HG03135 (cell line): ENCODE data around the gene SIGMAR1.

Experiments used
- ATAC-seq: cut with Tn5 transposase; IDR thresholded peaks from one replicate; pipeline ENCODE4 v1.9.1; 2021; ENCODE audit warnings: mild to moderate bottlenecking, moderate library complexity; ENCODE audit not compliant: unreplicated experiment

SIGMAR1 gene

DNA sequence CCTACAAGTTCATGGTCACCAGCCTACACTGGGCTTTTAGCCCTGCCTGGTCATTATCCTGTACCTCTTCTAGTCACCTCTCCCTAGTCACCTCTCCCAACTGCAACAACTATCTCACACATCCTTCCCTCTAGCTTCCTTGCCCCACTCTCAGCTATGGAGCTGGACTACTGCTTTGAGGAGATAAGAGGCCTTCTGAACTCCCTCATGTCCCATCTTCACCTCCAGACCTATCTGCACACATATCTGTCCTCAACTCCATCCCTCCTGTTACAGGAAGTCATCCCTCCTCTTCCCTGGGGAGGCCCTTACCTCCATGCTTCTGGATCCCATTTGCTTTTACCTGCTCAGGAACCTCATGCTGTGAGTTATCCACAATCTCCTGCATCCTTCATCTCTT, 31.4 kb downstream of the SIGMAR1 start:
- no peak for ATAC-seq

DNA sequence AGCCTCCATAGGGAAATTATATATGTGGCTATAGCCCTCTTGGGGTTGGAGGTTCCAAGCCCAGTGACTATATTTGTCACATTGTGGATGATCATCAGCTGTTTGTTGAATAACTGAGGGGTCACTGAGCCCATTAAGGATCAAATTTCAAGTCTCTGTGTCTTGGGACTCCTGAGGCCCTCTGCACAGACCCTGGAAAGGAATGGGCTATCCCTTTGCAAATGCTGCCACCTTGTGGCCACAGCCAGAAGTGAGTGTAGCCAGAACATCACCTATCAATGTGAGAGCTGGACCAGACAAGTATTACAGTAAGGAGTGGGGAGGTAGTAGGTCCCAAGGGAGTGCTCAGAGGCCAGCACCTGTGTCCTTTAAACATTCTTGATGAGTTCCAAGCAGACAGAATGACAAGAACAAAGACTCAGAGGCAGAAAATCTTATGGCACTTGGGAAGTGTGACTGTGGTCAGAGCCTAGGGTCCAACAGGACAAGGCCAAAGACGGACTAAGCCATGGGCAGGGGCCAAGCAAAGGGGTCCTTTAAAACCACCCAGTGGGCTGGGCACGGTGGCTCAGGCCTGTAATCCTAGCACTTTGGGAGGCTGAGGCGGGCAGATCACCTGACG, 33.9 kb downstream of the SIGMAR1 start:
- peak; percentile 64 for ATAC-seq

DNA sequence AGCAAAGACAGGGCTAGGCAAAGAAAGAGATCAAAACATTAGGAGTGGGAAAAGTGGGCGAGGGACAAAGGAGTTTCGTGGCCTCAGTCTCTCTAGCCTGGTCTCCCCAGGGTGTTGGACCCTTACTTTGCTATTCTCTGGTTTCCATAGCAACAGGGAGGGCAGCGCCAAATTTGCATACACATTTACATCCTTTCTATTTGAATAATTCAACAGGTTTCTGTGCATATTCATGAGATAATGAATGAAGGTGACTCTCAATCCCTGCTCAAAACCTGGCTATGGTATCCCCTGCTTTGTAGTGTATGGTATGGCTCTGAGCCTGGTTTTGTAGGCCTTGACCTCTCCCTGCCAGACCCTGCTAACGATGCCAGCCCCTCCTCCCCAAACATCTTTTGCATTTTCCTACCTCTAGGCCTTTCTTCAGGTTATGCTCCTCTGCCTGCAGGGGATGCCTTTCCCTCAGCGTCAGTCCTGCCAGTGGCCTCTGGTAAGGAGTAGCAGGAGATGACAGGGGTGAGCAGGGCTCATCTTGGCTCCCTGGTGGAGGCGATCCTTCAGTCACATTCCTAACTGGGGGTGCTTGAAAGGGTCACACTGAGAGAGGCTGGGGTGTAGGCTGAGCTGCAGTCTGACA, 35.5 kb downstream of the SIGMAR1 start:
- ATAC-seq, result no peak

GRCh38 chr9:34600908-34601307, 36.7 kb downstream of the SIGMAR1 start:
- ATAC-seq, result no peak

- ATAC-seq, result no peak
Measured at GRCh38 chr9:34599546-34599945, 38.0 kb downstream of the SIGMAR1 start.

DNA sequence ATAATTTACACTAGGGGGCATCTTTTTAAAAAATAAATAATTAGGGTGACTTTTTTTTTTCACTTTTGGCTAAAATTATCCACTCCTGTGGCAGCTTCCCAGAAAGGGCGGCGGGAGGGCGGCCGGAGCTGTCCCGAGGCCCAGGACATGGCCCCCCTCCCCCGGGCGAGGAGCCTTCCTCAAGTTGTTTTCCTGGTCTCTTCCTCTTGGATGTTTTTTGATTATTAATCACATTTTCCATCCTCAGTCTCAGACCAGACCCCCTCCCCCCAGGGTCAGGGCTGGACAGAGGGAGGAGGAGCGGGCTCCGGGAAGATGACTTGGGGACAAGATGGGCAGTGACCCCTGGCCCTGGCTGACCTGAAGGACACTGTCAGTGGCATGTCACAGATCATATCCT, 43.4 kb downstream of the SIGMAR1 start:
- ATAC-seq, result no peak

GRCh38 chr9:34592895-34593601, 44.5 kb downstream of the SIGMAR1 start:
- ATAC-seq, result no peak

GRCh38 chr9:34591917-34592866, 45.4 kb downstream of the SIGMAR1 start:
- no peak for ATAC-seq

GRCh38 chr9:34591248-34591916, 46.2 kb downstream of the SIGMAR1 start:
- ATAC-seq, result no peak

DNA sequence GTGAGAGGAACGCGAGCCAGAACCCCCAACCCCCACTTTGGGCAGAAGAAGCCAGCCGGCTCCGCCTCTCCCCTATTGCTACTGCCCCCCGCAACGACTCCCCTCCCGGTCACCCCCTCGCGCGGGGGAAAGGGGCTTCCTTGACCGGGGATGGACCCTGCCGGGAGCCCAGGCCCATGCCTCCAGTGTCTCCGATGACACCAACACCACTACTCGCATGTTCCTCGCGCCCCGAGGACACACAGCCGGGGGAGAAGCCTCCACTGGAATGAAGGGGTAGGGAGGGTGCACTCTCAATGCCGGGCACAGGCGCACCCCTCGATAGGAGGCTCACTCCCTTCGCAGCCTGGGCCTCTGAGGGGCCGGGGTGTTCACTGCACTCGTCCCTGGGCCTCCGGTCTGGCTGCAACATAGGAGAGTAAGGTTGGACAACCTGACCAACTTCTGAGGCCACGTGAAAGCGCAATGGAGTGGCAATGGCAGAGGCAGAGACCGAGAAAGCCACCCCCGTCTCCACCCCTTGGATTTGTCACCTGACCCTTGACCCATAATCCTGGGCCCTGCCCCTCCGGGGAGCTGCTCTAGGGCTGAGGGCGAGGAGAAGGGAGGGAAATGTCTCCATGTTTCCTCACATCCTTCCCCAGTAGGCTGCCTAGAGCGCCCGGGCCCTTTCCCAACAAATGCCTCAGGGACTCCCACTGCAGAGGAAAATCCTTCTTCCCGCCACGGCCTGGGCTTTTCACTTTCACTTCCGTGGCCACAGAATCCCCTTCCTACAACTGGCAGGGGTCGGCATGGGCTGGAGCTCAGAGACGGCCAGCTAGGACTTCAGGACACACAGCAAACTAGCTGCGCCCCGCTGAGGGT, 47.0 kb downstream of the SIGMAR1 start:
- ATAC-seq, result no peak

DNA sequence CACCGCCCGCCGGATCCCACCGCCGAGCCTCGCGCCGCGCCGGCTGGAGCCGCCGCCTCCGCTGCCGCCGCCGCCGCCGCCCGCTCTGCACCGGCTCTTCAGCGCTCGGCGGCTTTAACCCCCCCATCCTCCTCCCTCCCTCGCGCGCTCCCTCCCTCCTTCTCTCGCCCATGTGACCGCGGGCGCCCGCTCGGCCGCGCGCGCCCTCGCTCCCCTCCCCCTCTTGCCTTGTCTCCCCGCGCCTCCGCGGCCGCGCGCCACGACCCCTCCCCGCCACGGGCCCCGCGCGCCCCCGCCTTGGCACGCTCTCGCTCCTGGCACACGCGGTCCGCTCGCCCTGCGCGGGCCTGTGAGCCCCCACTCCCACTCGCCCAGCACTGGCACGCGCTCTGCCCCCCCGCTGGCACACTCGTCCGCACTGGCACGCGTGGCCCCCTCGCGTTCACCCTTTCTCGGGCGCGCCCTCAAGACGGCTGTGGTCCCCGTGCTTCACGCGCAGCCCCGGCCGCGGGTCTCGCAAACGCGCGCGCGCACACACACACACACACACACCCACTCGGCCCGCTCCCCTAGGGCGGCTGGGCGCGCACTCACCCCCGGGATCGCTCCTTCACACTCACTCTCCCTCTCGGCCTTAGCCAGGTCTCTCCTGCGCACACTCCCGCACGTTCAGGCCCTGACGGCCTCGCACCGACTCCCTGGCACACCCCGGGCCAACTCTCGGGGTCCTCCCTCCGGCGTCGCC, 47.8 kb downstream of the SIGMAR1 start, which contains the start of gene CNTFR:
Gene CNTFR, minus strand, starts transcription at position 89 of the 745 bp plus-strand sequence. CDS start 20,743 bp downstream, outside the sequence.
- ATAC-seq, result no peak

GRCh38 chr9:34588671-34589635, 48.6 kb downstream of the SIGMAR1 start:
- ATAC-seq, result no peak

DNA sequence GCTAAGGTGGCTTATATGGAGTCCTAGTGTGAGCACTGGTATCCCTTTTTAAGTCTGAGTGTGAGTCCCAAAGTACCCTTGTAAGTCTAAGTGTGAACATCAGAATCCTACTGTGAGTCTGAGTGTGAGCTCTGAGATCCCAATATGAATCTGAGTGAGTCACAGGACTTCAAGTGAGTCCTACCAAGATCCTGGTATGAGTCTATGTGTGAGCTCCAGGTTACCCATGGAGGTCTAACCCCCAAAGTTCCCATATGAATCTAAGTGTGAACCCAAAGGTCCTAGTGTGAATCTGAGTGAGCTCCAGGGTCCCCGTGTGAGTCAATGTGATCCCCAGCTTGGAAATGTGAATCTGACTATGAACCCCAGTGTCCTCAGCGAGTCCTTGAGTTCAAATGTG, 50.3 kb downstream of the SIGMAR1 start:
- ATAC-seq, result no peak

GRCh38 chr9:34585946-34586669, 51.5 kb downstream of the SIGMAR1 start:
- no peak for ATAC-seq

DNA sequence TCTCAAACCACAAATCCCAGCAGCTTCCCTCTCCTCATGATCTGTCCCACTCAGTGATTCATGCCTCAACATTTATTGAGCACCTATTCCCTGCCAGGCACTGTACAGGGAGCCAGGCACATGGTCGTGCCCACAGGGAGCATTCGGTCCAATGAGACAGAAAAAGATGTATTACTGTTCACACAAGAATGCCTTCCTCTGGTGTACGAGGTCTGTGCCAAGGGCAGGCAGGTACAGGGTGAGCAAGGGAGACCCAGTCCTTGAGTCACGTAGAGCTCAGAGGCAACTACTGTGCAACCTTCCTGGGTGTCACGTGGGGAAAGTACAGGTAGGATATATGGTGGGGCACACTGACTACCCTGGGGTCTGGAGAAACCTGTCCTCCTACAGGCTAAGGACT, 52.6 kb downstream of the SIGMAR1 start:
- ATAC-seq, result no peak
